Cerebellar nuclear complex (tissue), 1 donor: Measurements from ENCODE around the gene ASB1.

Experiments used
- DNase-seq, 2 experiments: peaks; one replicate each; lab custom pipeline; 2025; lab: John Stamatoyannopoulos, UW

Gene ASB1, protein sequence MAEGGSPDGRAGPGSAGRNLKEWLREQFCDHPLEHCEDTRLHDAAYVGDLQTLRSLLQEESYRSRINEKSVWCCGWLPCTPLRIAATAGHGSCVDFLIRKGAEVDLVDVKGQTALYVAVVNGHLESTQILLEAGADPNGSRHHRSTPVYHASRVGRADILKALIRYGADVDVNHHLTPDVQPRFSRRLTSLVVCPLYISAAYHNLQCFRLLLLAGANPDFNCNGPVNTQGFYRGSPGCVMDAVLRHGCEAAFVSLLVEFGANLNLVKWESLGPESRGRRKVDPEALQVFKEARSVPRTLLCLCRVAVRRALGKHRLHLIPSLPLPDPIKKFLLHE

DNA sequence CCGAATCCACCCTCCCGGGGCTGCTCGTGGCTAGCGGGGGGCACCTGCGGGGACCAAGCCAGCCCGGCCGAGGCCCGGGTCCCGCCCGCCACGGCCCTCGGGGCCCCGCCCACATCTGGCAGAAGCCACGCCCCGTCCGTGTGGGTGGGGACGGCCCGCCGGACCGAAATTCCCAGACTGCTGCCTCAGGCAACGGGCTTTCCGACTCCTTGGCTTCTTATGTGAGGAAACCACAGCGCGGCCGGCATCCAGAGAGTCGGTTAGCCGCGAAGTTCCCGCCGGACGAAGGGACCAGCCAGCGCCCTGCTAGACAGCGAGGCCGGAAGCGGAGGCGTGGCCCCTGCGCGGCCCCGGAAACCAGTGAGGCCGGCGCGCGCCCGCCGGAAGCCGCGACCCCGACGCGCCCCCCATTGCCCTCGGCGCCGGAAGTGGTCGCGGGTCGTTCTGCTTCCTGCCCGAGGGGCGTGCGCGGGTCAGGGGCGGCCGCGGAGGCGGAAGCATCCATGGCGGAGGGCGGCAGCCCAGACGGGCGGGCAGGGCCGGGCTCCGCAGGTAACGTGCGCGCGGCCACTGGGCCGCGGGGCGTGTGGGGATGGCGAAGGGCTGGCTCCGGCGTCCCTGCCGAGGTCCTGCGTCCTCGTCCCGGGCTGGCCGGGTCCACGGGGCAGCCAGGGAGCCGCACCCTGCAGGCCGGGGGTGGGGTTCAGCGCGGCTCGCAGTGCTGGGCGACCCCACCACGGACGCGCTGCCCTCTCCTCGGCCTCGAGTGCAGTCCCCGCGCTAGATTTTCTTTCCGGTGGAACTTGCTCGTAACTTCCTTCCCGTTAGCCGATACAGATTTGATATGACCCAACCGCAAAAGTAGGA is at the start of gene ASB1:
TSS of gene ASB1 (plus strand) at position 360 of the 867 bp plus-strand sequence. CDS start at position 504, 144 bp downstream.
- no peak for DNase-seq

DNA sequence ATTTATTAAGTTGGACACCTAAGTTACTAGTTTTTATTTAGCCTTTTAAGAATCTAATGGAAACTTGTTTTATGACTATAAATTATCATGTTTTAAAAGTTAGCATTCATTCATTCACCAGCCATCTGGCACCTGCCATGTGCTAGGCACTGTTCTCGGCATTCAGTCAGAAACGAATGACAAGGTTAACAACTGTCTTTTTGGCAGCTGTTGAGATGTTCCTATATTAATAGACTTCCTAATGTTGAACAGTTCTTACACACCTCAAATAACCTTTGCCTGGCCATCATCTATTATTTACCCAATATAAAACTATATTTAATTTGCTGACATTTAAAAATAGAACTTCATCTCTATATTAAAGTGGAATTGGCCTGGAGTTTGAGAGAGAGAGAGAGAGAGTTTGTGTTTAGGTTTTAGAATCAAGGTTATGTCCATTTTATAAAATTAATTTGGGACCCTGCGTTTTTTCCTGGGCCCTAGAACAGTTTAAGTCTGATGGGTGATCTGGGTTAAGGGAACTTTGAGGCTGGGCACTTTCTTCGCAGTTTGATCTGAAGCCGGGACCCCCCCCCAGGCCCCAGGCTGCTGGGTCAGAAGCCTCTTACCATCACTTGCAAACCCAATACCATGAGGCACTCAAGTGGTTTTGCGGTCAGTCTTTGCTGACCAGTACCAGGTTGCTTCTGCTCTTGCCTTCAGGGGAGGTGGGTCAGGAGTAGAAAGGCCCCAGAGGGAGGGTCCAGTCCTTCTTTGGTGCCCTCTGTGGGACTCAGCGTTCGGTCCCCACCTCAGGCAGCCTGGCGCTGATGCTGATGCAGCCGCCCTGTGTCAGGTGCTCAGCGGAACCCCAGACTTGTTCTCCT is 48.3 kb upstream of the ASB1 start:
- DNase-seq, result no peak

DNA sequence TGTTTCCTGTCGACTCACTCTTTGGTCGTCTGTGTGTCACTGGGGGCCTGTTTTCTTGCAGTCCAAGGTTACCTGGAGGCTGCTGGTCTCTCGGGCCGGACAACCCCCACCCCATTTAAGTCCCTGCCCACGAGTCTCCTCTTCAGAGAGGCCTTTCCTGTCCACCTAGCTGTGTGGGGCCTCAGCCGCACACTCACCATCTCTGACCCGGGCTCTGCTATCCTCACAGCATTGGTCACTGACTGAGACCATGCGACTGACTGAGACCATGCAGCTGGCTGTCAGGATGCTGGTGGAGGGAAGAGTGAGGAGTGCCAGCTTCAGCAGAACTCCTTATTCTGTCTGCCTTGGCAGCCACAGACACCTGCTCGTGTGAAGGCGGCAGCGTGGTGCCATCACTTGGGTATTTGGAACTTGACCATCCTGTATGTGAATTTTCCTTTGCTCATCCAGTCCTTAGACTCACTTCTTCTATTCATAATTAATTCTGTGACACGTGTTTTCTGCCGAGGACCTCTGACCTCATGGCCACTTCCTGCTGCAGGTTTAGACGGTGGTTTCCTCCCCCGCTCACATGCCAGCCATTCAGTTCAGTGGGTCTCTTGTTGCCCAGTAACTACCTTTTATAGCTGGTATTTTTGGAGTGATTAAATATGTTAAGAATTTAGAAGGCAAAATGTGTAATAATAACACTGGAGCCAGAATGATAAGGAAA is 47.5 kb upstream of the ASB1 start:
- no peak for DNase-seq

DNA sequence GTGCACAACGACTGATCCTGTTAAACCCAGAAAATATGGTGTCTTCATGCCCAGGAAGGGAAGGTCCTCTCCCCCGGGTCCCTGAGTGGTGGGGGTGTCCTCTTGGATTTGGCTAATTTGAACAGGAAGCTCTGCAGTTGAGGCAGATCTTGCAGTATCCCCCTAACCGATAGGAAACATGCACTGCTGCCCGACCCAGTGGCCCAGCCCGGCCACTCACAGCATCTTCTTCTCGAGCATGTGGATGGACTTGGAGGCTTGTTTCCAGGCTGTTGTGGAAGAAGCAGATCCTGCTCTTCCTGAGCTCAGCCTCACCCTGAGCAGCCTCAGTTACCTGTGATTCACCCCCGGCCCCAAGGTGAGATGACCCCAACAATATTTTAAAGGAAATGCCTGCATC is 46.4 kb upstream of the ASB1 start:
- DNase-seq, result no peak

DNA sequence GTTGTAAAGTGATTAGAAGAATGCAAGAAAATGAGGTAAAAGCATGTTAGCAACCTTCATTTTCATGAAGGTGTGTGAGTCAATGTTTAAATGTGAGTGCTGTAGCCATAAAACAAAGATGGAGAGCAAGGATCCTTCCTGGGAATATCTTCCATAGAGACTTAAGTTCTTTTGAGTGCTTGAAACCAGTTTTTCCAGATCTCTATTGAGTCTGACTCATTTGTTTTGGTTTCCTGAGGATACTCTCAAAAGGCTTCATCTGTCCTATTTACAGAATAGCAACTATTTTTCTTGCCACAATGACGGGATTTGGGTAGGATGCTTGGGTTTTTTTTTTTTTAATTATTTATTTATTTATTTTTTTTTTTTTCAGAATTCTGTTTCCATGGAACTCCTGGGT is 45.9 kb upstream of the ASB1 start:
- DNase-seq, result no peak

DNA sequence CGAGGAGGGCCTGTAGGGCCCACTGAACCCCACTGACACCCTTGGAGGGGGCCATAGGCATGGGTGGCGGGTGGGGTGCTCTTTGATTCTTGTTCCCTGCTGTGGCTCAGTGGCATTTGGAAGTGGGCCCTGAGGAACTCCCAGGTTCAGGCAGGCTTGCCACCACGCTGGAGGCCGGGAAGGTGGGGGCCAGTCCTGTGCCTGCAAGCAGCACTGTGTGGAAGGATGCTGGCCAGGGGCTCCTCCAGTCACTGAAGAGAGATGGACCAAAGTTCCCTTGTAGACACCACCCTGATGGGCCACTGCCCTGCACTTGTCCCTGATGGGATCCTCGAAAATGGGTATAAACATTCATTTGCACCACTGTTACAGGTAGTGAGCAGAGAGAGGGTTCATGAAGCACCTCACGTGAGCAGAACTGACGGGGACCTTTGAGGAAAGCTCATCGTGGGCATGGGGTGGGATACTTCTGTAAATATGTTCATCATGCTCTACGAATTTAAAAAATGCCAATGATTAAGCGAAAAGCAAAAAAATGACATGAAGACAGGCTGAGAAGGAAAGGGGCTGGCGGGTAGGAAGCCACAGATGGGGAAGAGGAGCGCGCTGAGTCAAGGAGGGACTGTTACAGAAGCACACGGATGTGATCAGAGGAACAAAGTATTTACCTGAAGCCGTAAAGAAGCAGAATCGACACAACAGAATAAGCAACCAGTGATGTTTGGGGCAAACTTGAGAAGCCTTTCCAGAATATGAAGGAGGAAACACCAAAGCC is 45.2 kb upstream of the ASB1 start:
- no peak for DNase-seq

DNA sequence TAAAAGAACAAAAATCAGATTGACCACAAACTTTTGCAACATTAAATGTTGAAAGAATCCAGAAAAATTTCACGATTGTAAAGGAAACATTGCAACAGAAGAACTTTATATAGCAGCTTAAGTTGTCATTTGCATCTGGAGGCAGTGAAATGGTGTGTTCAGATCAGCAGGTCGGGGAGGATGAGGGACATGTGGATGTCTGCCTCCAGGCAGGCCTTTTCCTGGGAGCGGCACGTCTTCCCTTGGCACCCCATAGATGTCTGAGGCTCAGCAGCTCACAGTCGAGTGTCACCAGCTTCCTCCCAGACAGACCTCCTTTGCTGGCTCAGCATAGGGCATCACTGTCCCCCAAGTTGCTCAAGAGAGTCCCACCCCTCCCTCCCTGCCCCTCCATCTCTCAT is 44.3 kb upstream of the ASB1 start:
- no peak for DNase-seq

DNA sequence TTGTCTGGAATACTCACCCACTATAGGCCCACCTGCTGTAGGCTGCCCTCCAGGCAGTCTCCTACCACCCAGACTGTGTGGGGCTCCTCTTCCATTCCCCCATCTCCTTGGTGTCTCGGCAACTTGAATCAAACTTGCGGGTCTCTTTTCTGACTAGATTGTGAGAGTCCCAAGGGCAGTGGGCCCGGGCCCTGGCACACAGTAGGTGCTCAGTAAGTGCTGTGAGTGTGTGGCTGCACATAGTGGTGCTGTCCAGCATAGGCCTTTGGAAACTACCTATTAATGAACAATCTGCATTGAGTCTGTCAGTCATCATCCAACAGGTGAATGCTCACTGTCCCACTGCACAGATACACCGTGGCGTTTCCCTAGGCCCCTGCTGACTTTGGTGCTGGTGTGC is 43.6 kb upstream of the ASB1 start:
- DNase-seq, result no peak

DNA sequence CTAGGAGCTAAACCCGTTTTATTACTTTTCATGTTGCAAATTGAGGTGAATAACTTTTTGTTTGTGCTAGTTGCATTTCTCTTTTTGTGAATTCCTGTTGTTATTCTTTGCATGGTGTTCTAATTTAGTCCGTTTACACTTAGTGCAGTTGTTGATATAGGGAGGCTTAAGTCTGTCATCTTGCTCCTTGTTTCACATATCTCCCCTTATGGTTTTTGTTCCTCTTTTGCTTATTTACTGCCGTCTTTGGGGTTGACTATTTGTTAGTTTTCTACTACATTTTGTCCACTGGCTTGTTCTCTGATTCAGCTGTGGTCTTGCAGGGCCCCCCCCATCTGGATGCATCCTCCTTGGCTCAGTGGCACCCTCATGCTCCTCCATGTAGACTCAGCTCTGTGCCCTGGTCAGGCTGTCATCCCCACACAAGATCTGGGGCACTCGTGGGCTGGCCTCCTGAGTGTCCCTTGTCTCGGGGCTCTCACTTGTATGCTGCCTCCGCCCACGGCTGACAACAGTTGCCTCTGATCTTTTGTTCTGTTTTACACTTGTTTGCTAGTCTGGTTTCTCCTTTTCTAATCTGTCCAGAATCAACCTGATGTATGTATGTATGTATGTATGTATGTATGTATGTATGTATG is 42.9 kb upstream of the ASB1 start:
- DNase-seq, result no peak

DNA sequence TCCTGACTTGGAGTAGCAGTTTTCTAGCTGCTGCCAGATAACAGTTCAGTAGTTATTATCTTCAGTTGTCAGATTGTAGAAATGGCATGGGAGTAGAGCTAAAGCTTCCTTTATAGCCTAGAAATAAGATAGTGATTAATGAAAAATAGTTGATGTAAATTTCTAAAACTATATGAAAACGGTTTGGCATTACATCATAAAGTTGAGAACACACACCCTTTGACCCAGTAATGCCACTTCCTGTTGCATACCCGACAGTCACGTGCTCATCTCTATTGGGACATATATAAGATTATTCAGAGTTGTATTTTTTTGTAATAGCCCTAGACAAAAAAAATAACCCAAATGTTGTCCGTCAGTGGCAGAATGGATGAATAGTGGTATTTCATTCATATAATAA is 39.4 kb upstream of the ASB1 start:
- DNase-seq, result no peak

DNA sequence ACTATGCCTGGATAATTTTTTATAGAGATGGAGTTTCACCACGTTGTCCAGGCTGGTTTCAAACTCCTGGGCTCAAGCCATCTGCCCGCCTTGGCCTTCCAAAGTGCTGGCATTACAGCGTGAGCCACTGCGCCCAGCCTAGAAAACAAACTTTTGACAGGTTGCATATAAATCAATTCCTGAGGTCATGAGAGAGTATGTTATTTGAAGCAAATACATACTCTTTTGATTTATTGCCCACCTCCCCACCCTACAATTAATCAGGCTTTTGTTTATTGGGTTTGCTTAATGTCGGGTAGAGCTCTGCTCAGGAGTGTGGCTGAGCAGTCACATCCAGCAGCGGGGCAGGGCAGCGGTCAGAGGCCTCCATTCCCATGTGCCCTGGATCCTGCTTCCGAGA is 37.9 kb upstream of the ASB1 start:
- no peak for DNase-seq

DNA sequence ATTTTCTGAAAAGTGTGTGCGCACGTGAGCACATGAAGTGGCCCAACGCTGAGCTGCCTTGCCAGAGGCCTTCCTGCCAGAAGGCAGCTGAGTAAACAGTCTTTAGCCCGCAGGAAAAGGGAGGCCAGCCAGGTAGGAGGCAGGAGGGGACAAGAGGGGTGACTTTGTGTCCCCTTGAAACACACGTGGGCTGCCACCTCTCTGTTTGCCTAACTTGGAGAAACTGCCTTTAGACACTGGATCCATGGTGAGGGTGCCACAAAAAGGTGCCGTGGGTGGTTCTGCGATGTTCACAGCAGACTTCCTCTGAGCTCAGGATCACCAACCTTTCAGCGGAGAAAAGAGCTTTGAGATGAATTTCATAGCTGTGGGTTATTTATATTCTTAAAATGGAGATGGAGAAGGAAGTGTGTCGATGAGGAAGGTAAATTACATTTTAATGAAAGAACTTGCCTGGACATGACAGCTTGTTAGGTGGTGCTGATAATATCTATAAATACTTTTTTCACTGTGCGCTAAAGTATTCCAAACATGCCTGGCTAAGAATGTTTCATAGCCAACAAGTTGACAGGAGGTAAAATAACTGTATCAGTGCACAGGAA is 36.6 kb upstream of the ASB1 start:
- no peak for DNase-seq

DNA sequence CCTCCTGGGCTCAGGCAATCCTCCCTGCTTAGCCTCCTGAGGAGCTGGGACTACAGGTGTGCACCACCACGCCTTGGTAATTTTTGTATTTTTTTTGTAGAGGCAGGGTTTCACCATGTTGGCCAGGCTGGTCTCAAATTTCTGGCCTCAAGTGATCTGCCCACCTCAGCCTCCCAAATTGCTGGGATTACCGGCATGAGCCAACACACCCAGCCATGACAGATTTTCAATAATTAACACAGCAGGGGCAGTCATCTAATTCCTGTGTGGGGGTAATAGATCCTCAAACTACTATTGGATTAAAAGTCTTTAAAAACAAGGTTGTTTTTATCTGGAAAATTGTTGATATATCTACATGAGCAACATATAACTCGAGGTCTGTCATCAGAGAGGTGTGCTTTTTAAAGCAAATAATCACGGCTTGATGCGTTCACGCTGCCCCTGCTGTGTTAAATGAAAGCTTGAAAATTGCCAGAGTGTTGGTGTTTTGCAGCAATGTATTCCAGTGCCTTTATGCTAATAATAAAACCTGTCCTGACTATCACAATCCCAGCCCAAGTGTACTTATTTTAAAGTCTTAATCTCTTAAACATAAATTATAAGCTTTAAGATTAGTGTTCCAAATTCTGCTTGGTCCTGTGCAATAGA is 35.6 kb upstream of the ASB1 start:
- DNase-seq, result no peak

DNA sequence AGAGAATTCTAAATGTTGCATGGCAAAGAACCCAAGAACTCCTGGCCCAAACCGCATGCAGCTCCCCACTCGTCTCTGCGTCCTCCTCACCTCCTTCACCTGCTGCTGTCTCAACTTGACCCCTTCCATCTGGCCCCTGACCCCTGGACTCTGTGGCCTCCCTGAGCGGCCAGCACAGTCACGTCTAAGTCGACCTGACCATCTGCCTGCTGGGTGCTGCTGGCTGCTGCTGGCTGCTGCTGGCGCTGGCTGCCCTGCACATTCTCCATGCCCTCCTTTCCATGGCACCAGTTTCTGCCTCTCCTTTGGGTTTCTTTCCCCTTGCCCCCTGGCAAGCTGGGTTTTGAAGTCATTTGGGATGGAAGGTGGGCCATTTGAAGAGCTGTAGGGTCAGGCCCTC is 30.1 kb upstream of the ASB1 start:
- no peak for DNase-seq

DNA sequence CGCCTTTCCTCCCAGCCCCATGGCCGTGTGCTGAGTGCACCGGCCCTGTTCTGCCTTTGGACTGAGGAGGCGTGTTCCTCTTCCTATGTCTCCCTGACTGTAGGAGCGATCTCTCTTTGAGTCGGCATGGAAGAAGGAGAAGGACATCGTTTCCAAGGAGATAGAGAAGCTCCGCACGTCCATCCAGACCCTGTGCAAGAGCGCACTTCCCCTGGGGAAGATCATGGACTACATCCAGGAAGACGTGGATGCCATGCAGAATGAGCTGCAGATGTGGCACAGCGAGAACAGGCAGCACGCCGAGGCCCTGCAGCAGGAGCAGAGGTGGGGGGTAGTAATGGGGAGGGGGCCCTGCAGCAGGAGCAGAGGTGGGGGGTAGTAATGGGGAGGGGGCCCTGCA is 29.4 kb upstream of the ASB1 start:
- no peak for DNase-seq

DNA sequence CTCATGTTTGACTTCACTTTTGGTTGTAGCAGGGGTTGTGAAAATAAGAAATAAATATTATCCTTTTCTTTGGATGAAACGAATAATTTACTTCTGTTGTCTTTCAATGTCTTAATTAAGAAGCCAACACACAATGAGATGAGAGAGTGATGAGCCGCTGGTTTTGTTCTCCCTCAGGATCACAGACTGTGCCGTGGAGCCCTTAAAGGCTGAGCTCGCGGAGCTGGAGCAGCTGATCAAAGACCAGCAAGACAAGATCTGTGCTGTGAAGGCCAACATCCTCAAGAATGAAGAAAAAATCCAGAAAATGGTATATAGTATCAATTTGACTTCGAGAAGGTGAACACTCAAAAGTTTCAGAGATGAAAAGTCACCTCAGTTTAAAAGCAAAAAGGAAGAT is 28.1 kb upstream of the ASB1 start:
- no peak for DNase-seq

DNA sequence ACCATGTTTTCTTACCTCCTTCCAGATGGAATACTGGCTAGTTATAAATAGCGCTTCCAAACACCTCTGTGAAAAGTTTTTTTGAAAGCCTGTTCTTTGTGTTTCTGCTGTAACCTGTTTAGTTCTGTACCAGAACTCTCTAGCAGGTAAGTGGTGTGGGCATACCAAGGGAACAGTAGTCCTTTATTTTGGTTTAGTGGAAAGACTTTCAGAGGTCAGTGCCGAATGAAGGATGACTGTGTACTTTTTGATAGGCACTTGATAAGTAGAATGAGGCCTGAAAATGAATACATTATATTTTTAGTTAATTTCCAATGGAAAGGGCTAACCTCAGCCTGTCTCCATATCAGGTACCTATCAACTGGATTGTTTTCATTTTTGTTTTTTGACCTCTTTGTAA is 27.6 kb upstream of the ASB1 start:
- no peak for DNase-seq

DNA sequence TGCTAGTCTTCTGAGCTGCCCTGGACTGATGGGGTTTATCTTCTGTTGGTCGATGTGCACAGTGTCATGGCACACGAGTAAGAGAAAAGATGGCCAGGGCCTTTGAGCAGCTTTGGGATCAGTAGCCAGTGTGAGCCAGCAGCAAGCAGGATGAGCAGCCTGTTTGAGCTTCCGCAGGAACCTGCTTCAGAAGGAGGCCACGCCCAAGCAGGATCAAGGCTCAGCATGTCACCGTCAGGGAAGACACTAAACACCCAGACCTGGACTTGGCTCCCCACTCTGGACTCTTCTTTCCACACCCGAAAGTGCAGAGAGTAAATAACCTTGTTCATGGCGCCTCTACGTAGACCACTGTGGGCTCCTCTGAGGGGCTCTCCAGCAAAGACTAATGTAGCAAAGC is 25.2 kb upstream of the ASB1 start:
- DNase-seq, result no peak

DNA sequence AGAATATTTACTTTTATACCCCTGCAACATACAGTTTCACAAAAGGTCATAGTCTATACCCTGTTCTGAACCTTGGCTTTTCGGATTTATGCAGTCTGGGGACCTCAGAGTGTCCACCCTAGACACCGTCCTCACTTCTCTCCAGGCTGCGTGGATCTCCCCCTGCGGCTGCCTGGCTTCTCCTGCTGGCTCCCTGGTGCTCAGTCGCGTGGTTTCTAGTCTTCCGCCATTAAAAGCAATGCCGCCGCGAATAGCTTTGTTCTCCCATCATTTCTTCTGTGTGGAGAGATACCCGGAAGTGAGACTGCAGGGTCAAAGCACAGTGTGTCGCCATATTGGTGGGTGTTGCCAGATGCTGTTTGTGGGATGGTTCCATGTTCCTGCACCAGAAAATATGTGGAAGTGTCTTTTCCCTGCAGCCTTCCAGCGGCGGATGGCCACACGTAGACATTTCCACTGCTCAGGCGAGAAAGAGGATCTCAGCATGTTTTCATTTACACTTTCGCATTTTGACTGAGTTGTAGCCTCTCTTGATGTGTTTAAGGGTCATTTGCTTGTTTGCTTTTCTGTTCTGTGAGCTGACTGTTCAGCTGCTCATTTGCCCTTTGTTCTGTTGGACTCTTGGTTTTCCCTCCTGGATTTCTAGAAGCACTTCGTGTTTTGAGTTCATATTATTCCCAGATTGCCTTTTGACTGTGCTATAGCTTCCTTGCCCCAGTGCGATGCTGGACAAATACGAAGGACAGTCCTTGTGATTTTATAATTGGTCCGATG is 22.9 kb upstream of the ASB1 start:
- DNase-seq, result no peak
